Thyroid gland (tissue), 4 donors: ENCODE measurements around the gene ABHD8. TPM values are rescaled to one million over a fixed set of nuclear protein-coding genes. Genes with fewer than 3 reads are reported as not detected.

Experiments
- DNase-seq, 2 donors: peaks; one replicate each; pipeline ENCODE4 v3.0.0-alpha.2; 2019
- H3K27ac ChIP-seq, 3 donors: fragments of 200-600 bp; sonication (generic); 1 replicate in 2 of 3; 2 replicates in 1 of 3; pipeline ENCODE4 v1.5.1; 2016 to 2019; ENCODE audit warnings: mild to moderate bottlenecking in 1 of 3, moderate library complexity in 1 of 3
- H3K27me3 ChIP-seq: fragments of 200-600 bp; sonication (generic); one replicate; pipeline ENCODE4 v1.5.1; 2019
- H3K36me3 ChIP-seq, 2 donors: fragments of 200-600 bp; sonication (generic); one replicate each; pipeline ENCODE4 v1.5.1; 2016 to 2019
- H3K4me1 ChIP-seq, 2 donors: fragments of 200-600 bp; sonication (generic); one replicate each; pipeline ENCODE4 v1.5.1; 2017 to 2019
- H3K4me3 ChIP-seq, 3 donors: fragments of 200-600 bp; sonication (generic); replicated peaks in 1 of 3; 1 replicate in 2 of 3; 2 replicates in 1 of 3; pipeline ENCODE4 v1.5.1; 2016; ENCODE audit warnings: mild to moderate bottlenecking in 1 of 3
- H3K9me3 ChIP-seq: fragments of 200-600 bp; sonication (generic); one replicate; pipeline ENCODE4 v1.5.1; 2017
- POLR2A ChIP-seq, 2 donors: fragments of 450-650 bp; IDR thresholded peaks; one replicate each; pipeline ENCODE4 v1.6.1; 2017; ENCODE audit warnings: antibody characterized with exemption in 2 of 2, mild to moderate bottlenecking in 2 of 2, moderate library complexity in 1 of 2
- WGBS, 2 donors: methylation state at CpG; one replicate each; pipeline ENCODE4 v1.1.5; 2017; 5-methylcytosine and 5-hydroxymethylcytosine counted together
- intact Hi-C: fragments of 100-400 bp; cut with DNase I; formaldehyde crosslinking; loops from one replicate; pipeline ENCODE4 v1.15.1; 2023
- total RNA-seq, 4 donors: library from RNA; depleted of rRNA; stranded (reverse); fragments of >200 nt; gene quantifications; one replicate each; pipeline ENCODE4 v1.2.3, GENCODE V29; 2016
- TF ChIP-seq, protein P1 (sequence below), 6 experiments: fragments of 200-600 bp in 3 of 6; fragments of 450-650 bp in 3 of 6; sonication (generic) in 3 of 6; IDR thresholded peaks; one replicate each; pipeline ENCODE4 v1.5.1; 2016 to 2019; ENCODE audit warnings: antibody characterized with exemption in 6 of 6, mild to moderate bottlenecking in 2 of 6, inconsistent platforms in 1 of 6, moderate library complexity in 1 of 6

ABHD8 gene
- total RNA-seq, 4 donors from 2014 or later, result 14.4 to 31.2 (median 23.3) TPM

DNA sequence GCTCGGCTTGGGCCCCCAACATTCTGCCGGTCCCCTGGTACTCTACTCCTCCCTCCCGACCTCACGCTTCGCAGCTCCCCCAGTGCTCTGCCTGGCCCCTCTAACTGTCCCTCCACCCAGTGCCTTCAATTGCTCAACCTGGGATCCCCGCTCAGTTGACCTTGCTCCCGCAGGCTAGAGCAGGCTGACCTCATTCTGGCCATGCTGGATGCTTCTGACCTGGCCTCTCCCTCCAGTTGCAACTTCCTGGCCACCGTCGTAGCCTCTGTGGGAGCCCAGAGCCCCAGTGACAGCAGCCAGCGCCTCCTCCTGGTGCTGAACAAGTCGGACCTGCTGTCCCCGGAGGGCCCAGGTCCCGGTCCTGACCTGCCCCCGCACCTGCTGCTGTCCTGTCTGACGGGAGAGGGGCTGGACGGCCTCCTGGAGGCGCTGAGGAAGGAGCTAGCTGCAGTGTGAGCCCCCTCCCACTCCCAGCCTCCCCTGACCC is 37.7 kb upstream of the ABHD8 start:
- Histone ChIP-seq H3K4me3 (no peak overlapping the region), H3K36me3 (no peaks in the 10 kb centered on the region), H3K9me3 (no peaks in the 10 kb centered on the region), H3K27ac (no peak overlapping the region), H3K4me1 (peaks cover 10 to 15% of the 10 kb centered on the region in 2 donors), H3K27me3 (no peaks in the 10 kb centered on the region)
- no peak for TF ChIP-seq POLR2A (IDR thresholded peaks at IDR 0.05)
- TF ChIP-seq, protein P1, sequence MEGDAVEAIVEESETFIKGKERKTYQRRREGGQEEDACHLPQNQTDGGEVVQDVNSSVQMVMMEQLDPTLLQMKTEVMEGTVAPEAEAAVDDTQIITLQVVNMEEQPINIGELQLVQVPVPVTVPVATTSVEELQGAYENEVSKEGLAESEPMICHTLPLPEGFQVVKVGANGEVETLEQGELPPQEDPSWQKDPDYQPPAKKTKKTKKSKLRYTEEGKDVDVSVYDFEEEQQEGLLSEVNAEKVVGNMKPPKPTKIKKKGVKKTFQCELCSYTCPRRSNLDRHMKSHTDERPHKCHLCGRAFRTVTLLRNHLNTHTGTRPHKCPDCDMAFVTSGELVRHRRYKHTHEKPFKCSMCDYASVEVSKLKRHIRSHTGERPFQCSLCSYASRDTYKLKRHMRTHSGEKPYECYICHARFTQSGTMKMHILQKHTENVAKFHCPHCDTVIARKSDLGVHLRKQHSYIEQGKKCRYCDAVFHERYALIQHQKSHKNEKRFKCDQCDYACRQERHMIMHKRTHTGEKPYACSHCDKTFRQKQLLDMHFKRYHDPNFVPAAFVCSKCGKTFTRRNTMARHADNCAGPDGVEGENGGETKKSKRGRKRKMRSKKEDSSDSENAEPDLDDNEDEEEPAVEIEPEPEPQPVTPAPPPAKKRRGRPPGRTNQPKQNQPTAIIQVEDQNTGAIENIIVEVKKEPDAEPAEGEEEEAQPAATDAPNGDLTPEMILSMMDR (IDR thresholded peaks at IDR 0.05), result no peak
- DNase-seq, result no peak
- intact Hi-C loops, result no loop called here
- 62 to 77% methylated on average over 12 to 15 of the region's 17 CpGs for WGBS, 2 donors

DNA sequence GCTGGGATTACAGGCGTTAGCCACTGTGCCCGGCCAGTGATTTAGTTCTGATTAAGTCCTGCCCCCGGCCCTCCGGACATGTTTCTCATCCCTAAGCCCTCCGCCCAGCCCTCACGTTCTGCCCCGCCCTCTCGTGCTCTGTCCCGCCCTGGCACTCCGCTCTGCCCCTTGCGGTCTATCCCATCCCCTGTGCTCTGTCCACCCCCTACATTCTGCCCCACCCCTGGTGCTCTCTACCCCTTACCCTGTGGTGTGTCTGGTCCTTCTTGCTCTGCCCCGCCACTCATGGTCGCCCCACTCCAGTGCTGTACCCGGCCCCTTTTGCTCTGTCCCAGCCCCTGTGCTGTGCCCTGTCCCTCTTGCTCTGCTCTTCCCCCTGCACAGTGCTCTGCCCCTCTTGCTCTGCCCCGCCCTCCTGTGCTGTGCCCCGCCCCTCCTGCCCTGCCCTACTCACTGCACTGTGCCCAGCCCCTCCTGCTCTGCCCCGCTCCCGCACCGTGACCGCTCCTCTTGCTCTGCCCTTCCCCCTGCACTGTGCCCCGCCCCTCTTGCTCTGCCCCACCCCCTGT is 37.2 kb upstream of the ABHD8 start:
- intact Hi-C loops, result no loop called here
- no peak overlapping the region for H3K4me3 ChIP-seq
- H3K4me1 ChIP-seq, result peaks cover 12 to 18% of the 10 kb centered on the region in 2 donors
- DNase-seq, result no peak
- no peaks in the 10 kb centered on the region for H3K36me3 ChIP-seq
- TF ChIP-seq POLR2A (IDR thresholded peaks at IDR 0.05), result no peak
- TF ChIP-seq, protein P1 (IDR thresholded peaks at IDR 0.05), result no peak
- no peaks in the 10 kb centered on the region for H3K27me3 ChIP-seq
- no peak overlapping the region for H3K27ac ChIP-seq
- 67 to 83% methylated on average over 20 to 21 of the region's 21 CpGs for whole genome bisulfite sequencing, 2 donors
- H3K9me3 ChIP-seq, result no peaks in the 10 kb centered on the region

DNA sequence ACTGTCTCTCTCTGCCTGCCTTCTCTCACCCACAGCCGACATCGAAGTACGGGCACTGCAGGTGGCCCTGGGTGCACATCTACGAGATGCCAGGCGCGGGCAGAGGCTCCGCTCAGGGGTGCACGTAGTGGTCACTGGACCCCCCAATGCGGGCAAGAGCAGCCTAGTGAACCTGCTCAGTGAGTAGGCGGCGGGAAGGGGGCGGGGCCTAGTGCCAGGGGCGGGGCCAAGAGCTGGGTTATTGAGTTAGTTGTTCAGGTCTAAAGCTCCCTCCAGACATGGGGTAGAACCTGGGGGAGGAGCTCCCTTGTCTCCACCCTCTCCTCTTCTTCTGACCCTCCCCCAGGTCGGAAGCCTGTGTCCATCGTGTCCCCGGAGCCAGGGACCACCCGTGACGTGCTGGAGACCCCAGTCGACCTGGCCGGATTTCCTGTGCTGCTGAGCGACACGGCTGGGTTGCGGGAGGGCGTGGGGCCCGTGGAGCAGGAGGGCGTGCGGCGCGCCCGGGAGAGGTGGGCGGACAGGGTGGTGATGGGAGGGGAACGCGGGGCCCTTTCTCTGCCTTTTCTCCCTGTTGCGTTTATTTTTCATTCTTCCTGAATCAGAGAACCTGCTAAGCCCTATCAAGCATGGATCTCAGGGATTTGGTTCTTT is 36.0 kb upstream of the ABHD8 start:
- Histone ChIP-seq H3K36me3 (no peaks in the 10 kb centered on the region), H3K4me3 (no peak overlapping the region), H3K27ac (no peak overlapping the region), H3K9me3 (no peaks in the 10 kb centered on the region), H3K4me1 (peaks cover 18 to 24% of the 10 kb centered on the region in 2 donors), H3K27me3 (no peaks in the 10 kb centered on the region)
- TF ChIP-seq, protein P1 (IDR thresholded peaks at IDR 0.05), result no peak
- no peak for TF ChIP-seq POLR2A (IDR thresholded peaks at IDR 0.05)
- DNase-seq, result no peak
- intact Hi-C loops, result no loop called here
- 94 to 97% methylated on average over 19 to 34 of the region's 34 CpGs for WGBS, 2 donors

DNA sequence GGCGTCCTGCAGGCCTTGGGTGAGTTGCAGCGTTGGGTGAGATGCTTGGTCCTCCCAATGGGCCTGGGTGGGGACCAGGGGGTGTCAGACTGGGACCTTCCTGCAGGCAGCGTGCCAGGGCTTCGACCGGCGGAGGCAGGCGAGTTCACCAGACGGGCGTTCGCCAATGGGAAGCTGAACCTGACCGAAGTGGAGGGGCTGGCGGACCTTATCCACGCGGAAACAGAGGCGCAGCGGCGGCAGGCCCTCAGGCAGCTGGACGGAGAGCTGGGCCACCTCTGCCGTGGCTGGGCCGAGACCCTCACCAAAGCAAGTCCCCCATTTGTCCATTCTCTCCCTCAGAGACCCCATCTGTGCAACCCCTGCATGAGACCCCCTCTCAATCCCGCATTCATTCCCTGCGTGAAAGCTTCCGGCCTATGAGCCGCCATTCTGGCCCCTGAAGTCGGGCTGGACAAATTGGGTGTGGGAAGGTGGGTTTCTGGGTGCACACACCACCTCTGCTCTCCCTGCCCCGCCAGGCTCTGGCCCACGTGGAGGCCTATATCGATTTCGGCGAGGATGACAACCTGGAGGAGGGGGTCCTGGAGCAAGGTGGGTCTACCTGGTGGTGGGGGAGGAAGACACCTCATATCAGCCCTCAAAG is 35.3 kb upstream of the ABHD8 start:
- TF ChIP-seq POLR2A (IDR thresholded peaks at IDR 0.05), result no peak
- TF ChIP-seq, protein P1 (IDR thresholded peaks at IDR 0.05), result no peak
- DNase-seq, result no peak
- Histone ChIP-seq H3K27ac (no peak overlapping the region), H3K27me3 (no peaks in the 10 kb centered on the region), H3K4me3 (peak overlapping the region in 1 of 3 donors; percentile 94), H3K9me3 (no peaks in the 10 kb centered on the region), H3K36me3 (no peaks in the 10 kb centered on the region), H3K4me1 (peaks cover 22 to 31% of the 10 kb centered on the region in 2 donors)
- 88 to 90% methylated on average over 30 of the region's 30 CpGs for WGBS, 2 donors
- intact Hi-C loops, result no loop called here
